ENCODE results near the gene SRRM4.

Gene SRRM4

GRCh38 chr12:119071176-119071575 is 89.8 kb downstream of the SRRM4 start:
- Histone ChIP-seq H3K36me3 (ENCODE audit: insufficient read depth, low read length) (no peaks in the 10 kb centered on the region), H3K79me2 (ENCODE audit: control insufficient read depth, insufficient read depth, low read length, unreplicated experiment) (no peaks in the 10 kb centered on the region), H3K27ac (ENCODE audit: low read depth, low read length) (no peak overlapping the region), H3K4me3 (ENCODE audit: low read depth, low read length) (no peak overlapping the region), H2AFZ (ENCODE audit: low read length, unreplicated experiment) (no peak overlapping the region), H3K27me3 (ENCODE audit: insufficient read depth, low read length) (no peaks in the 10 kb centered on the region), H3K4me1 (ENCODE audit: control insufficient read depth, insufficient read depth, low read length, unreplicated experiment) (no peaks in the 10 kb centered on the region)

- Histone ChIP-seq H3K27ac (ENCODE audit: low read depth, low read length) (no peak overlapping the region), H3K27me3 (ENCODE audit: insufficient read depth, low read length) (no peaks in the 10 kb centered on the region), H3K36me3 (ENCODE audit: insufficient read depth, low read length) (no peaks in the 10 kb centered on the region), H3K4me1 (ENCODE audit: control insufficient read depth, insufficient read depth, low read length, unreplicated experiment) (no peaks in the 10 kb centered on the region), H2AFZ (ENCODE audit: low read length, unreplicated experiment) (no peak overlapping the region), H3K79me2 (ENCODE audit: control insufficient read depth, insufficient read depth, low read length, unreplicated experiment) (no peaks in the 10 kb centered on the region), H3K4me3 (ENCODE audit: low read depth, low read length) (no peak overlapping the region)
Observed at GRCh38 chr12:119071638-119072231, 90.4 kb downstream of the SRRM4 start.

GRCh38 chr12:119072440-119072839 is 91.1 kb downstream of the SRRM4 start:
- H3K4me3 ChIP-seq (ENCODE audit: low read depth, low read length) = no peak overlapping the region
- H3K27ac ChIP-seq (ENCODE audit: low read depth, low read length) = no peak overlapping the region
- H3K27me3 ChIP-seq (ENCODE audit: insufficient read depth, low read length) = no peaks in the 10 kb centered on the region
- no peak overlapping the region for H2AFZ ChIP-seq (ENCODE audit: low read length, unreplicated experiment)
- no peaks in the 10 kb centered on the region for H3K4me1 ChIP-seq (ENCODE audit: control insufficient read depth, insufficient read depth, low read length, unreplicated experiment)
- H3K36me3 ChIP-seq (ENCODE audit: insufficient read depth, low read length) = no peaks in the 10 kb centered on the region
- no peaks in the 10 kb centered on the region for H3K79me2 ChIP-seq (ENCODE audit: control insufficient read depth, insufficient read depth, low read length, unreplicated experiment)

GRCh38 chr12:119075222-119075787 is 94.0 kb downstream of the SRRM4 start:
- Histone ChIP-seq H3K27me3 (ENCODE audit: insufficient read depth, low read length) (no peaks in the 10 kb centered on the region), H3K4me1 (ENCODE audit: control insufficient read depth, insufficient read depth, low read length, unreplicated experiment) (no peaks in the 10 kb centered on the region), H3K36me3 (ENCODE audit: insufficient read depth, low read length) (no peaks in the 10 kb centered on the region), H3K27ac (ENCODE audit: low read depth, low read length) (no peak overlapping the region), H2AFZ (ENCODE audit: low read length, unreplicated experiment) (no peak overlapping the region), H3K4me3 (ENCODE audit: low read depth, low read length) (no peak overlapping the region), H3K79me2 (ENCODE audit: control insufficient read depth, insufficient read depth, low read length, unreplicated experiment) (no peaks in the 10 kb centered on the region)

GRCh38 chr12:119075918-119076317 is 94.6 kb downstream of the SRRM4 start:
- Histone ChIP-seq H3K4me1 (ENCODE audit: control insufficient read depth, insufficient read depth, low read length, unreplicated experiment) (no peaks in the 10 kb centered on the region), H3K27me3 (ENCODE audit: insufficient read depth, low read length) (no peaks in the 10 kb centered on the region), H3K27ac (ENCODE audit: low read depth, low read length) (no peak overlapping the region), H3K36me3 (ENCODE audit: insufficient read depth, low read length) (no peaks in the 10 kb centered on the region), H2AFZ (ENCODE audit: low read length, unreplicated experiment) (no peak overlapping the region), H3K4me3 (ENCODE audit: low read depth, low read length) (no peak overlapping the region), H3K79me2 (ENCODE audit: control insufficient read depth, insufficient read depth, low read length, unreplicated experiment) (no peaks in the 10 kb centered on the region)

GRCh38 chr12:119079530-119079929 is 98.2 kb downstream of the SRRM4 start:
- H3K27me3 ChIP-seq (ENCODE audit: insufficient read depth, low read length) = no peaks in the 10 kb centered on the region
- H3K27ac ChIP-seq (ENCODE audit: low read depth, low read length) = no peak overlapping the region
- H3K4me3 ChIP-seq (ENCODE audit: low read depth, low read length) = no peak overlapping the region
- no peaks in the 10 kb centered on the region for H3K79me2 ChIP-seq (ENCODE audit: control insufficient read depth, insufficient read depth, low read length, unreplicated experiment)
- no peak overlapping the region for H2AFZ ChIP-seq (ENCODE audit: low read length, unreplicated experiment)
- no peaks in the 10 kb centered on the region for H3K4me1 ChIP-seq (ENCODE audit: control insufficient read depth, insufficient read depth, low read length, unreplicated experiment)
- H3K36me3 ChIP-seq (ENCODE audit: insufficient read depth, low read length) = no peaks in the 10 kb centered on the region

GRCh38 chr12:119082016-119082415 is 100.7 kb downstream of the SRRM4 start:
- Histone ChIP-seq H3K4me1 (ENCODE audit: control insufficient read depth, insufficient read depth, low read length, unreplicated experiment) (no peaks in the 10 kb centered on the region), H3K27ac (ENCODE audit: low read depth, low read length) (no peak overlapping the region), H2AFZ (ENCODE audit: low read length, unreplicated experiment) (no peak overlapping the region), H3K27me3 (ENCODE audit: insufficient read depth, low read length) (no peaks in the 10 kb centered on the region), H3K36me3 (ENCODE audit: insufficient read depth, low read length) (no peaks in the 10 kb centered on the region), H3K4me3 (ENCODE audit: low read depth, low read length) (no peak overlapping the region), H3K79me2 (ENCODE audit: control insufficient read depth, insufficient read depth, low read length, unreplicated experiment) (no peaks in the 10 kb centered on the region)

GRCh38 chr12:119082496-119082895 is 101.2 kb downstream of the SRRM4 start:
- H3K36me3 ChIP-seq (ENCODE audit: insufficient read depth, low read length) = no peaks in the 10 kb centered on the region
- no peaks in the 10 kb centered on the region for H3K79me2 ChIP-seq (ENCODE audit: control insufficient read depth, insufficient read depth, low read length, unreplicated experiment)
- H3K4me3 ChIP-seq (ENCODE audit: low read depth, low read length) = no peak overlapping the region
- H3K27ac ChIP-seq (ENCODE audit: low read depth, low read length) = no peak overlapping the region
- H2AFZ ChIP-seq (ENCODE audit: low read length, unreplicated experiment) = no peak overlapping the region
- H3K4me1 ChIP-seq (ENCODE audit: control insufficient read depth, insufficient read depth, low read length, unreplicated experiment) = no peaks in the 10 kb centered on the region
- H3K27me3 ChIP-seq (ENCODE audit: insufficient read depth, low read length) = no peaks in the 10 kb centered on the region

- H3K36me3 ChIP-seq (ENCODE audit: insufficient read depth, low read length) = no peaks in the 10 kb centered on the region
- H3K4me3 ChIP-seq (ENCODE audit: low read depth, low read length) = no peak overlapping the region
- no peaks in the 10 kb centered on the region for H3K4me1 ChIP-seq (ENCODE audit: control insufficient read depth, insufficient read depth, low read length, unreplicated experiment)
- no peak overlapping the region for H2AFZ ChIP-seq (ENCODE audit: low read length, unreplicated experiment)
- H3K27me3 ChIP-seq (ENCODE audit: insufficient read depth, low read length) = no peaks in the 10 kb centered on the region
- no peaks in the 10 kb centered on the region for H3K79me2 ChIP-seq (ENCODE audit: control insufficient read depth, insufficient read depth, low read length, unreplicated experiment)
- no peak overlapping the region for H3K27ac ChIP-seq (ENCODE audit: low read depth, low read length)
Observed at GRCh38 chr12:119088685-119089379, 107.5 kb downstream of the SRRM4 start.

- H3K27me3 ChIP-seq (ENCODE audit: insufficient read depth, low read length) = no peaks in the 10 kb centered on the region
- no peaks in the 10 kb centered on the region for H3K79me2 ChIP-seq (ENCODE audit: control insufficient read depth, insufficient read depth, low read length, unreplicated experiment)
- no peaks in the 10 kb centered on the region for H3K36me3 ChIP-seq (ENCODE audit: insufficient read depth, low read length)
- H3K4me1 ChIP-seq (ENCODE audit: control insufficient read depth, insufficient read depth, low read length, unreplicated experiment) = no peaks in the 10 kb centered on the region
- H3K27ac ChIP-seq (ENCODE audit: low read depth, low read length) = no peak overlapping the region
- H3K4me3 ChIP-seq (ENCODE audit: low read depth, low read length) = no peak overlapping the region
- no peak overlapping the region for H2AFZ ChIP-seq (ENCODE audit: low read length, unreplicated experiment)
Observed at GRCh38 chr12:119089380-119090013, 108.2 kb downstream of the SRRM4 start.

- H3K36me3 ChIP-seq (ENCODE audit: insufficient read depth, low read length) = no peaks in the 10 kb centered on the region
- H3K4me1 ChIP-seq (ENCODE audit: control insufficient read depth, insufficient read depth, low read length, unreplicated experiment) = no peaks in the 10 kb centered on the region
- no peak overlapping the region for H3K27ac ChIP-seq (ENCODE audit: low read depth, low read length)
- no peaks in the 10 kb centered on the region for H3K79me2 ChIP-seq (ENCODE audit: control insufficient read depth, insufficient read depth, low read length, unreplicated experiment)
- no peak overlapping the region for H2AFZ ChIP-seq (ENCODE audit: low read length, unreplicated experiment)
- H3K4me3 ChIP-seq (ENCODE audit: low read depth, low read length) = no peak overlapping the region
- H3K27me3 ChIP-seq (ENCODE audit: insufficient read depth, low read length) = no peaks in the 10 kb centered on the region
Observed at GRCh38 chr12:119090276-119090675, 108.9 kb downstream of the SRRM4 start.

Data from ACC112 (cell line).